ENCODE measurements around the gene DPP6.

DPP6 gene

DNA sequence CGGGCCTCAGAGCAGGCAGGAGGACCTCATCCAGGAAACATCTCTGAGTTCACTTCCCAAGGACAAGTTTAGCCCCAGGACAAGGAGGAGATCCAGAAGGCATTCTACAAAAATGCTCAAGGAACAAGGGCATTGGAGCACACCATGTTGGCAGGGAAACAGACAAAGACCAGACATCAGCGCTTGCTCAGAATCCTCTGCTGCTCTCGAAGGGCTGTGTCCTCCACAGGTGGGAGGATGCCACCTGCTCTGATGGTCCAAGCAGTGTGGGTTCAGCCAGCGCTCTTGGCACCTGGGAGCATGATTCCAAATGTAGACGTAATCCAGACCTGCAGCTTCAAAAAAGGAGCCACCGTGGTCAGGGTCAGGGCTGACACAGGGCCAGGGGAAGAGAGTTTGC lies 160.7 kb downstream of the DPP6 start:
- Histone ChIP-seq H3K27ac (no peak overlapping the region), H3K27me3 (replicated peaks) (no peaks in the 10 kb centered on the region), H3K4me3 (ENCODE audit: low read depth, low read length) (no peak overlapping the region), H3K36me3 (replicated peaks) (no peaks in the 10 kb centered on the region)
- no peak for DNase-seq
- in situ Hi-C loops (cut with HindIII; ENCODE audit: low pct_ligation_motif_present, low sequenced_read_pairs), result no loop called here
- TF ChIP-seq, protein P1, sequence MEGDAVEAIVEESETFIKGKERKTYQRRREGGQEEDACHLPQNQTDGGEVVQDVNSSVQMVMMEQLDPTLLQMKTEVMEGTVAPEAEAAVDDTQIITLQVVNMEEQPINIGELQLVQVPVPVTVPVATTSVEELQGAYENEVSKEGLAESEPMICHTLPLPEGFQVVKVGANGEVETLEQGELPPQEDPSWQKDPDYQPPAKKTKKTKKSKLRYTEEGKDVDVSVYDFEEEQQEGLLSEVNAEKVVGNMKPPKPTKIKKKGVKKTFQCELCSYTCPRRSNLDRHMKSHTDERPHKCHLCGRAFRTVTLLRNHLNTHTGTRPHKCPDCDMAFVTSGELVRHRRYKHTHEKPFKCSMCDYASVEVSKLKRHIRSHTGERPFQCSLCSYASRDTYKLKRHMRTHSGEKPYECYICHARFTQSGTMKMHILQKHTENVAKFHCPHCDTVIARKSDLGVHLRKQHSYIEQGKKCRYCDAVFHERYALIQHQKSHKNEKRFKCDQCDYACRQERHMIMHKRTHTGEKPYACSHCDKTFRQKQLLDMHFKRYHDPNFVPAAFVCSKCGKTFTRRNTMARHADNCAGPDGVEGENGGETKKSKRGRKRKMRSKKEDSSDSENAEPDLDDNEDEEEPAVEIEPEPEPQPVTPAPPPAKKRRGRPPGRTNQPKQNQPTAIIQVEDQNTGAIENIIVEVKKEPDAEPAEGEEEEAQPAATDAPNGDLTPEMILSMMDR (IDR thresholded peaks at IDR 0.05; ENCODE audit: low read depth, low read length, missing control alignments), result no peak

DNA sequence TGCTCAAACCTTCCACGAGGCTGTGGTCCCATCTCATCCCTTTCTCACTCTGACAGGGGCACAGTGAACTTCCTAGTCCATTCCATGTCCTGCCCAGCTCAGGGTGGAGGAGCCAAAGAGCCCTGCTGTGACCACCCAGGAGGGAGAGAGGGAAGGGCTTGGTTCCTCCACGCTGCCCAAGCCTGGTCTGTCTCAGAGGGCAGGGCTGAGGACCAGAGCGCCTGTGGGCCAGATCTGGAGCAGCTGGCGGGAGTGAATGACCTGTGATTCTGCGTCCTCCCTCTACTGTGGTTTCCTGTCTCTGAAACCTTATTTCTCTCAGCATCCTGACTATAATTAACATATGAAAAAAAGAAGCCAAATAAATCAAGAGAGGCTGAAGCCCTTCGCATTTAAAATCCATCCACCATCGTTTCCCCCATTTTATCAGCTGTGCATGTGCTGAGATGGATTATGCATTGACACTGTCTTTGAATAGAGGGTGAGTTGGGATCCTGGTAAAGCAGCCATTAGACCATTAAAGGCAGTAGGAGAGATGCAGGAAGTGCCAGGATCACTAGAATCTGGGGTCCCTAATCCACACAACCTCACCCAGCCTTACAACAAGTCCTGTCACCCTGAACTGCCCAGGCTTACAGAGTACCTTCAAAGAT lies 165.6 kb downstream of the DPP6 start:
- in situ Hi-C loops (cut with HindIII; ENCODE audit: low pct_ligation_motif_present, low sequenced_read_pairs), result no loop called here
- H3K27ac ChIP-seq, result no peak overlapping the region

DNA sequence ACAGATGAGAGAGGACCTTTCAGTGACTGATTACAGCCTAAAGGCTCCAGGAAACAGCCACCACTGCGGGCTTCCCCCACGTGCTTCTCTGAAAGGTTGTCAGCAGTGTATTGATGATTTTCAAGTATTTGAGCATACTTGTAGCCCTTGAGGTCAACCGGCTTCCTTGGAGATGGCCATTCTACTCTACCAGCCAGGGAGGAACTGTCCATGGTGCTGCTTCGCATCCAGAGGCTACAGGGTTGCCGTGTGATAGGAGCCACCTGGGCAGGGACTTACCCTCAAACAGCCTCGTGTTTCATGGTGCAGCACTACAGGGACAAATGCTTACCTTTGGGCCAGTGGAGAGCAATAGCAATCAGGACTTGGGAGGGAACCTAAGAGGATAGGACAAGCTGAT lies 179.5 kb downstream of the DPP6 start:
- no peaks in the 10 kb centered on the region for H3K36me3 ChIP-seq (replicated peaks)
- DNase-seq, result no peak
- H3K27me3 ChIP-seq (replicated peaks), result no peaks in the 10 kb centered on the region
- TF ChIP-seq, protein P1 (IDR thresholded peaks at IDR 0.05; ENCODE audit: low read depth, low read length, missing control alignments), result no peak
- no peak overlapping the region for H3K4me3 ChIP-seq (ENCODE audit: low read depth, low read length)
- in situ Hi-C loops (cut with HindIII; ENCODE audit: low pct_ligation_motif_present, low sequenced_read_pairs), result no loop called here
- H3K27ac ChIP-seq, result no peak overlapping the region

More for the DNA sequence above, 165.6 kb downstream of the DPP6 start:
- DNase-seq, result no peak
- Histone ChIP-seq H3K4me3 (ENCODE audit: low read depth, low read length) (no peak overlapping the region), H3K36me3 (replicated peaks) (no peaks in the 10 kb centered on the region), H3K27me3 (replicated peaks) (no peaks in the 10 kb centered on the region)
- TF ChIP-seq, protein P1 (IDR thresholded peaks at IDR 0.05; ENCODE audit: low read depth, low read length, missing control alignments), result no peak

DNA sequence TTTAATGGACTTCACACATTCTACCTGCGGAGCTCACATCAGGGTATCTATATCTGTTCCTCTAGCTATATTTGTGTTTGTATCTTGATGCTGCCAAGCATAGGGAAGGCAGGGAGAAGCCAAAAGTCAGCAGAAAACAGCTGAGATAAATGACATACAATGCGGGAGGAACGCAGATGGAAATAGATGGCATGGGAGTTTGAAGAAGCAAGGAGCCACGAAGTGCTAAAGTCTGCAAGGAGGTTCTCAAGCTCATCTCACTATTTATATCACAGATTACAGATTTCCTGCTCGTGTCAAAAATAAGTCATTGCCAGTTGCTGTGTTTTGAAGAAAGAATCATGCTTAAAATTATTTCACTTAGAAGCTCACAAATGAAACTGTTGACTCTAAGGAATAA lies 180.5 kb downstream of the DPP6 start:
- Histone ChIP-seq H3K36me3 (replicated peaks) (no peaks in the 10 kb centered on the region), H3K27me3 (replicated peaks) (no peaks in the 10 kb centered on the region), H3K4me3 (ENCODE audit: low read depth, low read length) (no peak overlapping the region), H3K27ac (no peak overlapping the region)
- no peak for DNase-seq
- TF ChIP-seq, protein P1 (IDR thresholded peaks at IDR 0.05; ENCODE audit: low read depth, low read length, missing control alignments), result no peak
- in situ Hi-C loops (cut with HindIII; ENCODE audit: low pct_ligation_motif_present, low sequenced_read_pairs), result no loop called here

DNA sequence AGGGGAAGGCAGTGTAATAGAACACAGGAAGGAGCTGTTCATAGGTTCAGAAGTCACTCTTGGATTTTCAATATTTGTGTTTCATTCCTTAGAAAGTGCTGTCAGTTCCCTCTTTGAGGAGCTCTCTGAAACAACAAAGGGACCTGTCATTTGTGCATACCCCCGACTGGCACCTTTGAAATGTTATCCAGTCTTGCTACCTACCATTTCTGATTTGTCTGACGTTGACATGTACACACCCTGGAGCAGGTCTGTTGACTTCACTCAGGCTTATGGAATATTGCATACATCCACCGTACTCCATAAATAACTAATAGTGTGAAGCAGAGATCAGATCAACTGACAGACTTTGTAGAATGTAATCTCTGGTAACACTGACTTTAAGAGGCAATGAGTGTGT lies 189.8 kb downstream of the DPP6 start:
- TF ChIP-seq, protein P1 (IDR thresholded peaks at IDR 0.05; ENCODE audit: low read depth, low read length, missing control alignments), result no peak
- Histone ChIP-seq H3K36me3 (replicated peaks) (no peaks in the 10 kb centered on the region), H3K4me3 (ENCODE audit: low read depth, low read length) (no peak overlapping the region), H3K27ac (no peak overlapping the region), H3K27me3 (replicated peaks) (no peaks in the 10 kb centered on the region)
- DNase-seq, result no peak
- in situ Hi-C loops (cut with HindIII; ENCODE audit: low pct_ligation_motif_present, low sequenced_read_pairs), result no loop called here

DNA sequence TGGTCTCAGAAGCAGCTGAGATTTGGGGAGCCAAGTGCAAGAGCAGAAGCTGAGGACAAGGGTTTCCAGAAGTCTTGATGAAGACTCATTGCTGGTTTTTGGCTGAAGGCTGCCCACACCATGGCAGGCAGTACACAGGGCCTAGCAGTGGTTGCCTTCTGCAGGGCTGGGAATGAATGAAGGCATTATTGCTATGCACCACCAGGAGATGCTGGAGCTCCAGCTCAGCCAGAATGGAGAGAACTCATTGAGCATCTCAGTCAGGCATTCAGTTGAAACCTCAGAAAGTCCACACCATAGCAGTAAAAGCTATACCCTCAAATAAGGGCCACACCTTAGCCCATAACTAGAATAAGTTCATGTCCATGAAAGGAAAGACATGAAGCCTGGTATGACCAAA lies 190.5 kb downstream of the DPP6 start:
- no peak overlapping the region for H3K27ac ChIP-seq
- H3K4me3 ChIP-seq (ENCODE audit: low read depth, low read length), result no peak overlapping the region
- DNase-seq, result no peak
- H3K36me3 ChIP-seq (replicated peaks), result no peaks in the 10 kb centered on the region
- no peaks in the 10 kb centered on the region for H3K27me3 ChIP-seq (replicated peaks)
- in situ Hi-C loops (cut with HindIII; ENCODE audit: low pct_ligation_motif_present, low sequenced_read_pairs), result no loop called here
- TF ChIP-seq, protein P1 (IDR thresholded peaks at IDR 0.05; ENCODE audit: low read depth, low read length, missing control alignments), result no peak

All from brain microvascular endothelial cell (primary cell).